H1 (cell line): ENCODE data around the gene TNNT3.

ENCODE experiments used
- GTF2F1 ChIP-seq: IDR thresholded peaks from 2 replicates; pipeline ENCODE4 v1.6.1; 2012; ENCODE audit warnings: low read depth, low read length, improper control_type of control experiment, borderline replicate concordance
- JUND ChIP-seq: IDR thresholded peaks from 2 replicates; pipeline ENCODE4 v1.6.1; 2011; ENCODE audit warnings: mild to moderate bottlenecking, improper control_type of control experiment, low read length
- NANOG ChIP-seq: IDR thresholded peaks from 2 replicates; pipeline ENCODE4 v1.6.1; 2011; ENCODE audit warnings: low read length, low read depth, mild to moderate bottlenecking, inconsistent platforms; ENCODE audit not compliant: insufficient read depth, poor library complexity, severe bottlenecking
- TF ChIP-seq, protein P1 (sequence below): IDR thresholded peaks from 2 replicates; pipeline ENCODE4 v1.6.1; 2011; ENCODE audit warnings: low read length, improper control_type of control experiment
- TF ChIP-seq, protein P2 (sequence below), 3 experiments: IDR thresholded peaks; 1 replicate in 2 of 3; 2 replicates in 1 of 3; pipeline versions ENCODE4 v1.5.1 to v1.6.1; 2011; ENCODE audit warnings: low read length in 3 of 3, mild to moderate bottlenecking in 3 of 3, inconsistent platforms in 2 of 3, low read depth in 1 of 3, moderate library complexity in 1 of 3; ENCODE audit not compliant: insufficient read depth in 1 of 3; ENCODE audit errors: control extremely low read depth in 1 of 3

DNA sequence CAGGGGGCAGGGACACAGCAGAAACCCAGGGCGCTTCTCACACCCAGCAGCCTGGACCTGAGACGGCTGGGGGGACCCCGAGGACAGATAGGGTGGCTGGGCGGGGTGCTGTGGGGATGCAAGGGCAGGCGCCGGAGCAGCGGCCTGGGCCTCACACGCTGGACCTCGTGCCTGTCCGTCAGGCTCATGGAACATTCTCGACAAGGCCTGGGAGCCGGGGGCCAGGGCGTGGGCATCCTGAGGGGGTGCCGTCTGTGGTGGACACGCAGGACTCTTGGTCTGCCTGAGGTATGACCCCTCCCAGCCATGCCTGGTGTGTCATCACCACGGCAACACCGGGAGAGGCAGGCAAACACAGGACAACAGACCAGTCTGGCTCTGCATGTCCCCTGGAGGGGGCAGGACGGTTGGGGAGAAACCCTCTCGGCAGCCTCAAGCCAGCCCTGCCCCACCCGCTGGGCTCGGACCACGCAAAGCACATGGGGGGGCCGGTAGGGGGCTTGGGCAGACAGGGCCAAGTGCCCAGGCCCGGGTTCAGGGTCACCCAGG is 49.0 kb downstream of the TNNT3 start:
- TF ChIP-seq NANOG: no peak
- no peak for TF ChIP-seq GTF2F1
- TF ChIP-seq, protein P1, sequence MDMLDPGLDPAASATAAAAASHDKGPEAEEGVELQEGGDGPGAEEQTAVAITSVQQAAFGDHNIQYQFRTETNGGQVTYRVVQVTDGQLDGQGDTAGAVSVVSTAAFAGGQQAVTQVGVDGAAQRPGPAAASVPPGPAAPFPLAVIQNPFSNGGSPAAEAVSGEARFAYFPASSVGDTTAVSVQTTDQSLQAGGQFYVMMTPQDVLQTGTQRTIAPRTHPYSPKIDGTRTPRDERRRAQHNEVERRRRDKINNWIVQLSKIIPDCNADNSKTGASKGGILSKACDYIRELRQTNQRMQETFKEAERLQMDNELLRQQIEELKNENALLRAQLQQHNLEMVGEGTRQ: no peak
- no peak for TF ChIP-seq JUND
- TF ChIP-seq, protein P2, sequence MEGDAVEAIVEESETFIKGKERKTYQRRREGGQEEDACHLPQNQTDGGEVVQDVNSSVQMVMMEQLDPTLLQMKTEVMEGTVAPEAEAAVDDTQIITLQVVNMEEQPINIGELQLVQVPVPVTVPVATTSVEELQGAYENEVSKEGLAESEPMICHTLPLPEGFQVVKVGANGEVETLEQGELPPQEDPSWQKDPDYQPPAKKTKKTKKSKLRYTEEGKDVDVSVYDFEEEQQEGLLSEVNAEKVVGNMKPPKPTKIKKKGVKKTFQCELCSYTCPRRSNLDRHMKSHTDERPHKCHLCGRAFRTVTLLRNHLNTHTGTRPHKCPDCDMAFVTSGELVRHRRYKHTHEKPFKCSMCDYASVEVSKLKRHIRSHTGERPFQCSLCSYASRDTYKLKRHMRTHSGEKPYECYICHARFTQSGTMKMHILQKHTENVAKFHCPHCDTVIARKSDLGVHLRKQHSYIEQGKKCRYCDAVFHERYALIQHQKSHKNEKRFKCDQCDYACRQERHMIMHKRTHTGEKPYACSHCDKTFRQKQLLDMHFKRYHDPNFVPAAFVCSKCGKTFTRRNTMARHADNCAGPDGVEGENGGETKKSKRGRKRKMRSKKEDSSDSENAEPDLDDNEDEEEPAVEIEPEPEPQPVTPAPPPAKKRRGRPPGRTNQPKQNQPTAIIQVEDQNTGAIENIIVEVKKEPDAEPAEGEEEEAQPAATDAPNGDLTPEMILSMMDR (IDR thresholded peaks at IDR 0.05; ENCODE audit: control extremely low read depth in 1 of 3, insufficient read depth in 1 of 3, low read depth in 1 of 3, low read length in 3 of 3): no peak
